DMS 273 treated with DMSO at 0.1 percent for 48 hours (cell line): ENCODE measurements around the gene USP1.
A peak's percentile ranks its signal among the peaks of the same experiment; 100 is the strongest.

Experiments
- DNase-seq: peaks from one replicate; lab custom pipeline; 2025; lab: John Stamatoyannopoulos, UW

Gene USP1, protein sequence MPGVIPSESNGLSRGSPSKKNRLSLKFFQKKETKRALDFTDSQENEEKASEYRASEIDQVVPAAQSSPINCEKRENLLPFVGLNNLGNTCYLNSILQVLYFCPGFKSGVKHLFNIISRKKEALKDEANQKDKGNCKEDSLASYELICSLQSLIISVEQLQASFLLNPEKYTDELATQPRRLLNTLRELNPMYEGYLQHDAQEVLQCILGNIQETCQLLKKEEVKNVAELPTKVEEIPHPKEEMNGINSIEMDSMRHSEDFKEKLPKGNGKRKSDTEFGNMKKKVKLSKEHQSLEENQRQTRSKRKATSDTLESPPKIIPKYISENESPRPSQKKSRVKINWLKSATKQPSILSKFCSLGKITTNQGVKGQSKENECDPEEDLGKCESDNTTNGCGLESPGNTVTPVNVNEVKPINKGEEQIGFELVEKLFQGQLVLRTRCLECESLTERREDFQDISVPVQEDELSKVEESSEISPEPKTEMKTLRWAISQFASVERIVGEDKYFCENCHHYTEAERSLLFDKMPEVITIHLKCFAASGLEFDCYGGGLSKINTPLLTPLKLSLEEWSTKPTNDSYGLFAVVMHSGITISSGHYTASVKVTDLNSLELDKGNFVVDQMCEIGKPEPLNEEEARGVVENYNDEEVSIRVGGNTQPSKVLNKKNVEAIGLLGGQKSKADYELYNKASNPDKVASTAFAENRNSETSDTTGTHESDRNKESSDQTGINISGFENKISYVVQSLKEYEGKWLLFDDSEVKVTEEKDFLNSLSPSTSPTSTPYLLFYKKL

DNA sequence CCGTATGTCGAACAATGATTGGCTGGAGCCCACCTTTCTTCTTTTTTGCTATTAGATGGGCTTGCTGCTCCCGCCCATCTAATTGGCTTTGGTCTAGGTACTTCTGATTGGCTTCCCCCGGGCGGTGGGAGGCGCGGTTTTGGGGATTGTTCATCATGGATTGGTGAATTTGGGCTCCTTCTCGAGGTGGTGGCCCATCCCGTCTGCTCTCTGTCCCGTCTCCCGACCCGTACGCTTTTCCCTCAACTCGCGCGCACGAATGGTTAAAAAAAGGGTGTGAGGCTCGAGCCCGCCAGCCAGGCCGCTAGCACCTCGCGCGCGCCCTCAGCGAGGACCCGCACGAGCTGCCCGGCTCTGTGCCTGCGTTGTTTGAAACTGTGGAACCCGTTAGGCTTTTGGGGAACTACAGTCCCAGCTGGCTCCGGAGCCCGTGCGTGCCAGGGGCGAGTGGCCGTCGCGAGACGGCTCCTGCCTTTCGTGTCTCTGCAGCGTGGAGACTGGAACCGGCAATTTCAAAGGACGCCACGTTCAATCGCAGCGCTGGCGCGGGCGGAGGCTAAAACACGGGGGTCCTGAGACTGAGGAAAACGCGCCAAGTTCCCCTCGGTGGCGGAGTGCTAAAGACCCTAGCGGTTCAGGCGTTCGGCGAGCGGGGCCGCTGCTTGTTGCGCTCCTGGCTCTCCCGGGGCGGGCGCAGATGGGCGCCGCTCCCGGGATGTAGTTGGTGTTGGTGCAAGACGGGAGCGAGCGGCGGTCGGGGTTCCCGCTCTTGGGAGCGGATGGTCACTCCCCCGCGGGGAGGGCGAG is at the start of gene USP1:
Gene USP1 (plus strand): TSS at position 584 of the 807 bp plus-strand sequence. CDS start 2,819 bp downstream, outside the sequence.
- peak; percentile 100 for DNase-seq

DNA sequence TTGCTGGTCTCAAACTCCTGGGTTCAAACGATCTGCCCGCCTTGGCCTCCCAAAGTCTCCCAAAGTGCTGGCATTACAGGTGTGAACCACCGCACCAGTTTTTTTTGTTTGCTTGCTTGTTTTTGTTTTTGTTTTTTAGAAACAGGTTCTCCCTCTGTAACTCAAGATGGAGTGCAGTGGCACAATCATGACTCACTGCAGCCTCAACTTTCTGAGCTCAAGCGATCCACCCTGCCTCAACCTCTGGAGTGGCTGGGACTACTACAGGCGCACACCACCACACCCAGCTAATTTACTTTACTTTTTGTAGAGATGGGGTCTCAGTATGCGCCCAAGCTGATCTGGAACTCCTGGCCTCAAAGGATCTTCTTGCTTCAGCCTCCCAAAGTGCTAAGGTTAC is 47.3 kb upstream of the USP1 start:
- DNase-seq: no peak

DNA sequence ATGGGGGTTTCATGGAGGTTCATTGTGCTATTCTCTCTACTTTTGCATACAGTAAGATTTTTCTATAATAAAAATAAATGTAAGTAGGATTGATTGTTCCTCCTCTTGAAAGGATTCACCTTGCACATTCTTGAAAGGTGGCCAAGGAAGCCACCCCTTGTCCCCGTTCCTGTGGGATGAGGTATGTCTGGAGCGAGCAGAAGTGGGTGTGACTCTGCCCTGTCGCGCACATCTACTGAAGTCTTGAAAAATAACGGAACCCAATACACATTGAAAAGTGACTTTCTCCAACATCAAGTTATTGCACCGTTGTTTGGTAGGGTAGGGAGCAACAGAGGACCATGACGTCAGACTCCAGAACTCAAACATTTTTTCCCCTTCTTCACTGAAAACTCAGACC is 46.8 kb upstream of the USP1 start:
- no peak for DNase-seq

DNA sequence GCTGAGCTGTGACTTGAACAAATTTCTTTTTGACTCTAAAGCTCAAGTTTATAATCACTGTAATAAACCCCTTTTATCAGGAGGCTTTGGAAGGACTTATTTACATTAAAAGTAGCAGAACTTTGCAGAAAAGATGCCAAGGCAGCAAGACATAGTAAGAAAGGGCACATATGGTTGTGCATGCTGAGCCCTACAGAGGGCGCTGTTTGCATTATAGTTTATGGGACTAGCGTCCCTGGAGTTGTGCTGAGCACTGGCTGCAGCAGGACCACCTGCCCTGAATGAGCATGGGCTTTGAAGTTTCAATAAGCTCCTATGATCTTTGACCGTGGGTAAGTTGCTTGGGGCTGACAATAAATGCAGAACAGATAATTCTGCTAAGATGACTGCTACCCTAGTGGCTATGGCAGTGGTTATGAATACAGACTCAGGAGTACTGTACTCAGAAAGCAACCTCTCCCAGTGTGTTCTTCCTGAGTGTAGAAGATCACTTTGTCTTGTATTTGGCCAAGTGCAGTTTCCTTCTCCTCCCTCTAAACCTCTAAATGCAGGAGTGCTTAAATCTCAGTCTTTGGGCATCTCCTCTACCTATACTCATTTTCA is 45.4 kb upstream of the USP1 start:
- no peak for DNase-seq

DNA sequence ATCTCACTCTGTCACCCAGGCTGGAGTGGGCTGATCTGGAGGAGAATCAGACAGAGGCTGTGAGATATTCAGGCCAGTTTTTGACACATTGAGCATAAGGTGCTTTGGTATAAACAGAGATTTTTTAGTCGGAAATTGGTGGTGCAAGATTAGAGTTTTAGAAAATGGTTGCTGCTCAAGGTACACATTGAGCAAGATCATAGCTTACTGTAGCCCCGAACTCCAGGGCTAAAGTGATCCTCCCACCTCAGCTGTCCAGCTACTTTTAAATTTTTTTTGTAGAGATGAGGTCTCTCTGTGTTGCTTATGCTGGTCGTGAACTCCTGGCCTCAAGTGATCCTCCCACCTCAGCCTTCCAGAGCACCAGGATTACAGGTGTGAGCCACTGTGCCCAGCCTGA is 43.9 kb upstream of the USP1 start:
- DNase-seq: no peak

DNA sequence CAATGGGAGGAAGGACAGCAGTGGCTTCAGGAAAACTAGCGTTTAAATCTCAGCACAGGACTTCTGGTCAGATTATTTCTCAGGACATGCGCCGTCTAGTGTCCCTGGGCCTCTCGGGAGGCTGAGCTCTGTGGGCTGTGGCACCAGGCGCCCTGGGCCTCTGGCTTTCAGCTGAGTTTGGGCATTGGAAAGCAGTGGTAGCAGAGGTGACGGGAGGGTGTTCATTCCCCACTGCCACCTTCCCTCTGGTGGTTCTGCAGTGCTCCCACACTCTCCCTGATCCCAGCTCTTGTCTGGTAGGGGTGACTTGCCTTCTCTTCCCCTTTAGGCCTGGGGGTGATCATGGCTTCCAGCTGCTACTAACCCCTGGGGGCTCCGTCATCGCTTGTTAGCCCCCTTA is 42.2 kb upstream of the USP1 start:
- DNase-seq: no peak

DNA sequence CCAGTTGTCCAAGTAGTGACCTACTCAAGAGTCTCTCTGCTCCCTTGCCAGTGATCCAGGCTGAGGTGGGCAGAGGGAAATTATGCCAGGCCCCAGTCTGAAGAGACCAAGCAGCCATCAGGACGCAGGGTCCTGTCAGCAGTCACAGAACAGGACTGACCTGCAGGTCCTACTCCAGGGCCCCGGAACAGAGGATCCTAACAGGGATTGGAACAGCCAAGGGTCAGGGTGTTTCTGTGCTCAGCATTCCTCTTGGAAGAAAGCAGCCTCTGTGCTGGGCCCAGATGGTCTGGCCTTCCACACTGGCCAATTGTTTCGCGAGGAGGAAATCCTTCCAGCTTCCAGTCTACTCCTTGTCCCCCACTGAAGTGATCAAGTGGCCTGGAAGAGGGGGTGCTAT is 41.6 kb upstream of the USP1 start:
- DNase-seq: no peak

DNA sequence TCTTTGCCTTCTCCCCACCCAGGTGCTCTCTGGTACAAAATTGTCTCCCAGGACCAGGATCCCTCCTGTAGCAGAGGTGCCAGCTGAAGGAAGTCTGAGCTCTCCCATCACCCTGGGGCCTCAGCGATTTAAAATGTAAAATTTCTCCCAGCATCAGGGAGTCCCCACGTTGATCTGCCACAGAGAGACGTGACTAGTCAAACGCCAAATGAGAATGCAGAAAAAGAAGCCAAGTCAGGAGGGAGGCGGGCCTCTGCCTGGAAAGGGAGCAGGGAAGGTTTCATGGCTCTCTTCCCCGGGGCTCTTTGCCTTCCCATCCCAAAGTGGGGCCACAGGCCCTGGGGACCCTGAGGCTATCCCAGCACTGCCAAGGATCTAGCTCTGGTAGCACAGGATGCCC is 40.0 kb upstream of the USP1 start:
- DNase-seq: no peak

DNA sequence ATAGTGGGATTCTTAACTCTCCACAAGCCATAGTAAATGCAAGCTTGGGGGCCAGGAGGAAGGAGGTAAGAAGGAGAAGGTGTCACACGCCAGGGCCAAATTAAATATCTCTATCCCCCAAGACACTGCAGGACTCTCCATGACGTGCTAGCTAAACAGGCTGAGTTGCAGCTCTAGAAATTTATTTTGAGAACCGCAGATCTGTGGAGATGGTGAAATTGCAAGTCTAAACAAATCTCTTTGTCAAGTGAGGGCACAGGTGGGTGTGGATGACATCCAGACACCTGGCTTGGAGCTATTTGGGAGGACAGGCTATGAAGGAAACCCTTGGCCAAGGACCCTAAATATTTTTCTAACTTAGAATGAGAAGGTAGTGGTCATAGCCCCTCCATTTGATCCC is 39.5 kb upstream of the USP1 start:
- DNase-seq: no peak

DNA sequence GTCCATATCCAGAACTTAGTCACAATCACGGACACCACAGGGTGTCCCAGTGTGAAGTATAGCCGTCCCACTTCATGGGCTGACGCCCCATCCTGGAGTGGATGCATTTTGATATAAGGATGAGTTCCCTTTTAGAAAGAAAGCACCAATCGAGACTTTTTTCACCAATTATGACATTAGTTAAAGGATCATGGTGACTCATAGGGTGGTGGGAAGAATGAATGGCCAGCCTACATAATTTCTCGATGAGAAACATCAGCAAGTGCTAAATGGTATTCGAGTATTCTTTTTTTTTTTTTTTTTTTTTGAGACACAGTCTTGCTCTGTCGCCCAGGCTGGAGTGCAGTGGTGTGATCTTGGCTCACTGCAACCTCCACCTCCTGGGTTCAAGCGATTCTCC is 38.5 kb upstream of the USP1 start:
- no peak for DNase-seq

DNA sequence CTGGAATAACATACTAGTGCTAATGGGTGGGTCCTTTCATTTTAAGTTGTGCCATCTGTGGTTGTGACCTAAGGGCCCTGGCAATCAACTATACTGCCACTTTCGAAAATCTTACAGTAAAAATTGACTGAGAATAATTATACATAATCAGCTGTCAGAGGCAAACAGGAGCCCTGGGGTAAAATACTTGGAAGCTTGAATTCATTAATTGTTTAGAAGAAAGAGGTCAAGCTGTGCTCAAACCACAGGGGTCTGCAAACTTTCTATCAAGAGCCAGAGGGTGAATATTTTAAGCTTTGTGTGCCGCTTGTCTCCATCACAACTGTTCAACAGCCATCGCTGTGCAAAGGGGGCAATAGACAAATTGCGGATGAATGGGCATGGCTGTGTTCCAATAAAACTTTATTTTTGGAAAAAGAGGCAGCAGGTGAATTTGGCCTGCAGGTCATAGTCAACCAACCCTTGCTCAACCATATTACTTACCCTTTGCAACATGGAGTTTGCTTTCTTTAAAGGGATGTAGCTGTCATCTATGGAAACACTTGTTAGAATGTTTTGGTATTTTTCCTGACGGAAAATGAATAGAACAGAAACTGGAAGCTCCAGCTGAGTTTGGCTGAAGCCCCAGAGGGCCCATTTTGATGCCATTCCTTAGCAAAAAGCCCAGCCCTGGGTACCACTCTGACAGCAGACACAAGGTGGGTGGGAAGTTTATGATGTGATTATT is 35.7 kb upstream of the USP1 start:
- DNase-seq: no peak

DNA sequence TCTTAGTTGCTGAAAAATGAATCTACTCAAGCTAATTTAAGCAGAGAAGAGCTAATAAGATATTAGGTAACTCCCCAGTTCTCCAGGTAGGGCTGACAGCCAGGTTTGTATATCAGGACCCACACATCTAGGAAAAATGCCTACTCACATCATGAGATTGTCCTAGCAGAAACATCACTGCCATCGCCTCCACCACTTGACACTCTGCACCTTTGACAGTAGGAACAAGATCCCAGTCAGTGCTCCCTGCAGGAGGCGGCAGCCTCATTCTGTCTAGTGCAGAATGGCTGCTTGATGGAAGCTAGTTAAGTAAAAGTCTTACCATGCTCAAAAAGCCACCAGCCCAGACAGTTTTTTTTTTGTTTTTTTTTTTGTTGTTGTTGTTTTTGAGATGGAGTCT is 31.6 kb upstream of the USP1 start:
- DNase-seq: no peak

DNA sequence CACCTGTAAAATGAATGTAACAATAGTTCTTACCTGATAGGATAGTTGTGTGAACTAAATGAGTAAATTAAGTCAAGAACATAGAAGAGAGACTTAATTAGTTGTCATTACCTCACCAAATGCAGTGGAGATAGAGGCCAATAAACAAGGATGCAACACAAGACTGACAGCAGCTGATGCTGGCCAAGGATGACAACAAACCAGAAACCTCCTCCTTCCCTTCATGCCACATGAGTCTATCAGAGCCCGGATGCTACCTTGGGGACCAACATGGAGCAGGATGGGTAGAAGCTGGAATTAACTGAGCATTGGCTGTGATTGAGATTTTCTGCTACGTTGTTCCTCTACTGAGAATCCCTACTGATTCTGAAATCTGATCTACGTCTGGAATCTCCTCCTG is 30.3 kb upstream of the USP1 start:
- DNase-seq: no peak

DNA sequence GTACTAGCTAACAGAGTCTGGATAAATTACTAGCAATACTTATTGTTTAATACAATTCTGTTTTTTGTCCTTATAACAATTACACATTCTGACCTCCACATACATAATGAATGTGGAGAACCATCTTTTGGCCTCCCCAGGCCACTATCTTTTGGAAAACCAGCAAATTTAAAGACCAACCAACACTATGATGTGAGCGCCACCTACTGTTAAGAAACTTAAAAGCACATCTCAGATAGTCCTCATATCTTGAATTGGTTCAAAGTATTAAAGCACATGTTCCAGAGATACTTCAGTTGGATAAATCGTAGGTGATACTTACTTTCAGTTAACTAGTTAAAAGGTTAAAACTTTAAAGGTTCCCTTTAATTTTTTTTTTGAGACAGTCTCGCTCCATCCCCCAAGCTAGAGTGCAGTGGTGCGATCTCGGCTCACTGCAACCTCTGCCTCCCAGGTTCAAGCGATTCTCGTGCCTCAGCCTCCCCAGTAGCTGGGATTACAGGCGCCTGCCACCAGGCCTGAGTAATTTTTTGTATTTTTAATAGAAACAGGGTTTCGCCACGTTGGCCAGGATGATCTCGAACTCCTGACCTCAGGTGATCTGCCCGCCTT is 29.3 kb upstream of the USP1 start:
- peak; percentile 30 for DNase-seq

DNA sequence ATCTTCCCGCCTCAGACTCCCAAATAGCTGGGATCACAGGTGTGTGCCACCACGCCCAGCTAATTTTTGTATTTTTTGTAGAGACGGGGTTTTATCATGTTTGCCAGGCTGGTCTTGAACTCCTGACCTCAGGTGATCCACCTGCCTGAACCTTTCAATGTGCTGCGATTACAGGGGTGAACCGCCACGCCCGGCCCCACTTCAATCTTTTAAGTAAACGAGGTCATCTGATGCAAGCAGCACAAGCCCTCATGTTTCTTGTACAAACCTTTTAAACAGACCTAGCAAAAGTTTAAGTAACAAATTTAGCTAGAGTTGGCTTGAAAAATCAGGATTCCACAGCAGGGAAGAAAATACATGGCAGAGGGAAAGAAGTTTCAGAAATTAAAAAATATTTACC is 21.2 kb upstream of the USP1 start:
- DNase-seq: no peak

DNA sequence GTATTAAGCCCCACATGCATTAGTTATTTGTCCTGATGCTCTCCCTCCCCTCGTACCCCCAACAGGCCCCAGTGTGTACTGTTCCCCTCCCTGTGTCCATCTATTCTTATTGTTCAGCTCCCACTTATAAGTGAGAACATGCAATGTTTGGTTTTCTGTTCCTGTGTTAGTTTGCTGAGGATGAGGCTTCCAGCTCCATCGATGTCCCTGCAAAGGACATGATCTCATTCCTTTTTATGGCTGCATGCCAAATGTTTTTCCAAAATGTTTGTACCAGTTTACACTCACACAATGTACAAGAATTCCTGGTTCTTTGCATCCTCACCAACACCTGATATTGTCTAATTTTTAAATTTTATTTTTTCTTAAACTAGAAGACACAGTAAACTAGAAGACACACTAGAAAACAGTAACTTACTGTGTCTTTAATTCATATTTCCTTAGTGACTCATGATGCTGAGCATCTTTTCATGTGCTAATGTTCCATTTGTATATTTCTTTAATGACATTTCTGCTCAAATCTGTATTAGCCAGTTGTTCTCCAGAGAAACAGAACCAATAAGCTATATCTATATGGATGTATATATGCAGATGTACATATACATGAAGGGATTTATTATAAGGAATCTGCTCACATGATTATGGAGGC is 19.4 kb upstream of the USP1 start:
- DNase-seq: no peak

DNA sequence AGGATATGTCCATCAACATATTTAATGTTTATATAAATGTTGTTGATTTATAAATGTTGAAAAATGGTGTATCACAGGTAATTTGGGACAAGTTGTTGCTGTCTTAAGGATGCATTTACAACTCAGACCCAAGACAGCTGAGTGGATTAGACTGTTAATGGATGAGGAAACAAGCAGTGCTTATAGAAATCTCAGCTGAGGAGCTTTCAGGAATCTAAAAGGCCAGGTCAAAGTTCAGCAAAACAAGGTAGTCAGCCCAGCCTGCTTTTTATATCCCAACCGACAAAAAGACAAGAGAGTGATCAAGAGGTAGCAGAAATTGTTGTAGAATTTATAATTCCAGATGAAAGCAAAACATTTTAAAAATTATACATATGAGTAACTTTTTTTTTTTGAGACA is 16.6 kb upstream of the USP1 start:
- no peak for DNase-seq

DNA sequence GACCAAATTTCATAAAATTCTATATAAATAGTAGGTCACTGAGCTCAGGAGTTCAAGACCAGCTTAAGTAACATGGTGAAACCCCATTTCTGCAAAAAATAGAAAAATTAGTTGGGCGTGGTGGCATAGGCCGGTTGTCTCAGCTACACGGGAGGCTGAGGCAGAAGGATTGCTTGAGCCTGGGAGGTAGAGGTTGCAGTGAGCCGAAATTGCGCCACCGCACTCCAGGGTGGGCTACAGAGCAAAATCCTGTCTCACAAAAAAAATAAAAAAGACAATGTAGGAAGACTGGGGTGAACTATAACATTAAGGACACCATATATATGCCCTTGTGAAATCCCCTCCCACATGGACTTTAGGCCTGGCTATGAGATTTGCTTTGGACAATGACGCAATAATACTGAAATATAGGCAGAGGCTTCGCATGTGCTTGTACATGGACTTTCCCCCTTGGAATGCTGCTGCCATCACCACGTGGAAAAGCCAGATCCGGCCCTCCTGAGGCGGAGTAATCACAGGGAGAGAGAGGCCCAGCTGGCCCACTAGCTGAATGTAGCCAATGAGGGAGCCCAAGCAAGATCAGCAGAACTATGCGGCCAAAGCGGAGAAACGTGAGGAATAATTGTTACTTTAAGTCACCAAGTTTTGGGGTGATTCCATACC is 13.1 kb upstream of the USP1 start:
- DNase-seq: no peak

DNA sequence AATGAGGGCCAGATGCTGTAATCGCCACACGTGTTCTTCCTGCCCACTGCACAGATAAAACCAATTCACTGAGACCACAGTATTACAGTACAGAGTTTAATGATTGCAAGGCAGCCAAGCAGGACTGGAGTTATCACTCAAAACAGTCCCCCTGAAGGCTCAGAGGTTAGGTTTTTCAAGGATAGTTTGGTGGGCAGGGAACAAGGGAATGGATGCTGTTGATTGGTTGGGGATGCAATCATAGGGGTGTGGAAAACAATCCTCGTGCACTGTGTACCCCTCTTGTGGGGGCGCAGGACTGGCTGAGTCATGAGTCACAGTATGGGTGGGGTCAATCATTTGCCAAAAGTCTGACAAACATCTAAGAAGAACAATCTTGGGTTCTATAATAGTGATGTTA is 12.4 kb upstream of the USP1 start:
- no peak for DNase-seq

DNA sequence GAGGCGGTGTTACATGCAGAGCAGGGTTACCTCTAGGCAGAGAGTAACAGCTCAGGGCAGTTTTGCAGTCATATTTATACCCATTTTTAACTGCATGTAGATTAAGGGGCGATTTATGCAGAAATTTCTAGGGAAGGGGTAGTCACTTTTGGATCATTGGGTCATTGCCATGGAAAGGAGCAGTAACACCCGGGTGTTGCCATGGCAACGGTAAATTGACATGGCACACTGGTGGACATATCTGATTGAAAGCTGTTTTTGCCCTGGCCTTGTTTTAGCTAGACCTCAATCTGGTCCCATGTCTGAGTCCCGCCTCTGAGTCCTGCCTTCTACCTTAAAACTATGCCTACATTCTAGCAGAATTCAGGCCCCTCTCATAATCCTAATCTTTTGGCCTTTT is 11.8 kb upstream of the USP1 start:
- peak; percentile 26 for DNase-seq
